ENCODE results near the gene RPA1. TPM values are rescaled to one million over a fixed set of nuclear protein-coding genes. Genes with fewer than 3 reads are reported as not detected.

The RPA1 gene
- total RNA-seq, 1 experiment from 2014 or later, result 60.3 TPM

DNA sequence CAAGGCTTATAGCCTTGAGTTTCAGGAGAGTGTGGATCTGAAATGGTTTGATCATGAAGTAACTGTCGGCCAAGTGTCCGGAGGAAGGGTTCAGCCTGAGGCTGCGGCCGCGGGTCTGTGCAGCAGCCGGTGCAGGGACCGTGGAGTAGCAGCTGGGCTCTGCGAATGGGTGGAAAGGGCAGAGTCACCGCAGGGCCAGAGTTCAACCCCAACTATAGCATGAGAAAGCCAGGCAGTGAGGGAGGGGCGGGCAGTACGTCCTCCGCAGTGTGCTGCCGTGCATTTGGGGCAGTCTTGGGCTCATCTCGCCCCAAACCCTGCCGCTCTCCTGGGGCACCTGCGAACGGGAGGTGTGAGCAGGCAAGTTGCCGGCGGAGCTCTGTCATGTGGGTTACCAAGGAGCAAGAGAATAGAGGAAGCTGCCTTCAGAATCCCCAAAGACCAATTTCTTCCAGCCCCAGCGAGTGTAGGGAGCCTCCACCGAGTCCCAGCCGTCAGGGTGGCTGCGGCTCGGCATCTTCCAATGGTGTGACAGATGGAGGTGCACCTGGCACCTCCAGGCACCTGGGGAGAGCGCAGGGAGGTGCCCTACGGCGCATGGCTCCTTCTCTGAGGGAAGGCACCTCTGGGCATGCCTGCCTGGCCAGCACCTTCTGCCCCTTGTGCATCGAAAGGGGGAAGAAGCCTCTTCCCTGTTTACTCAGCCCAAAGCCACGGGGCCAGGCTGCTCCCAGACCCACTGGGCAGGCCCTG is 87.3 kb downstream of the RPA1 start:
- Mint-ChIP-seq H3K36me3 (ENCODE audit: insufficient read depth, unreplicated experiment) (peaks cover 6% of the 10 kb centered on the region), H3K27me3 (ENCODE audit: insufficient read depth, unreplicated experiment) (peaks cover 19% of the 10 kb centered on the region), H3K9me3 (ENCODE audit: unreplicated experiment) (no peaks in the 10 kb centered on the region), H3K4me3 (ENCODE audit: unreplicated experiment) (no peak overlapping the region), H3K27ac (ENCODE audit: low read depth, unreplicated experiment) (no peak overlapping the region), H3K4me1 (ENCODE audit: insufficient read depth, unreplicated experiment) (no peaks in the 10 kb centered on the region)
- CTCF ChIA-PET, result interaction anchor here (0.8 to 1.1 kb wide), 2 partner anchors 35 to 57 kb away, joined by 4 to 6 read pairs; no protein-coding TSS in a partner anchor
- BruUV-seq (replicated peaks), result no TSS peak
- TF ChIP-seq, protein P1, sequence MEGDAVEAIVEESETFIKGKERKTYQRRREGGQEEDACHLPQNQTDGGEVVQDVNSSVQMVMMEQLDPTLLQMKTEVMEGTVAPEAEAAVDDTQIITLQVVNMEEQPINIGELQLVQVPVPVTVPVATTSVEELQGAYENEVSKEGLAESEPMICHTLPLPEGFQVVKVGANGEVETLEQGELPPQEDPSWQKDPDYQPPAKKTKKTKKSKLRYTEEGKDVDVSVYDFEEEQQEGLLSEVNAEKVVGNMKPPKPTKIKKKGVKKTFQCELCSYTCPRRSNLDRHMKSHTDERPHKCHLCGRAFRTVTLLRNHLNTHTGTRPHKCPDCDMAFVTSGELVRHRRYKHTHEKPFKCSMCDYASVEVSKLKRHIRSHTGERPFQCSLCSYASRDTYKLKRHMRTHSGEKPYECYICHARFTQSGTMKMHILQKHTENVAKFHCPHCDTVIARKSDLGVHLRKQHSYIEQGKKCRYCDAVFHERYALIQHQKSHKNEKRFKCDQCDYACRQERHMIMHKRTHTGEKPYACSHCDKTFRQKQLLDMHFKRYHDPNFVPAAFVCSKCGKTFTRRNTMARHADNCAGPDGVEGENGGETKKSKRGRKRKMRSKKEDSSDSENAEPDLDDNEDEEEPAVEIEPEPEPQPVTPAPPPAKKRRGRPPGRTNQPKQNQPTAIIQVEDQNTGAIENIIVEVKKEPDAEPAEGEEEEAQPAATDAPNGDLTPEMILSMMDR (IDR thresholded peaks at IDR 0.05; ENCODE audit: unreplicated experiment), result no peak
- DNase-seq (ENCODE audit: unreplicated experiment), result no peak
- POLR2A ChIA-PET, result no interaction called here
- intact Hi-C loops (cut with micrococcal nuclease), result no loop called here

GRCh38 chr17:1918346-1919162 is 88.7 kb downstream of the RPA1 start:
- TF ChIP-seq, protein P1 (IDR thresholded peaks at IDR 0.05; ENCODE audit: unreplicated experiment), result no peak
- intact Hi-C loops (cut with micrococcal nuclease), result no loop called here
- peaks cover 6% of the 10 kb centered on the region for H3K36me3 Mint-ChIP-seq (ENCODE audit: insufficient read depth, unreplicated experiment)
- H3K27ac Mint-ChIP-seq (ENCODE audit: low read depth, unreplicated experiment), result no peak overlapping the region
- ChIA-PET CTCF (interaction anchor here (0.8 to 1.2 kb wide), 3 partner anchors 10 to 136 kb away, joined by 3 to 5 read pairs (median 4); partner anchors contain the start of gene RTN4RL1), POLR2A (interaction anchor here (0.8 to 0.9 kb wide), 2 partner anchors 23 to 107 kb away, joined by 3 read pairs; no protein-coding TSS in a partner anchor)
- BruUV-seq (replicated peaks), result no TSS peak
- no peak for DNase-seq (ENCODE audit: unreplicated experiment)
- H3K27me3 Mint-ChIP-seq (ENCODE audit: insufficient read depth, unreplicated experiment), result peaks cover 13% of the 10 kb centered on the region
- H3K4me1 Mint-ChIP-seq (ENCODE audit: insufficient read depth, unreplicated experiment), result no peaks in the 10 kb centered on the region
- H3K9me3 Mint-ChIP-seq (ENCODE audit: unreplicated experiment), result no peaks in the 10 kb centered on the region
- H3K4me3 Mint-ChIP-seq (ENCODE audit: unreplicated experiment), result no peak overlapping the region

DNA sequence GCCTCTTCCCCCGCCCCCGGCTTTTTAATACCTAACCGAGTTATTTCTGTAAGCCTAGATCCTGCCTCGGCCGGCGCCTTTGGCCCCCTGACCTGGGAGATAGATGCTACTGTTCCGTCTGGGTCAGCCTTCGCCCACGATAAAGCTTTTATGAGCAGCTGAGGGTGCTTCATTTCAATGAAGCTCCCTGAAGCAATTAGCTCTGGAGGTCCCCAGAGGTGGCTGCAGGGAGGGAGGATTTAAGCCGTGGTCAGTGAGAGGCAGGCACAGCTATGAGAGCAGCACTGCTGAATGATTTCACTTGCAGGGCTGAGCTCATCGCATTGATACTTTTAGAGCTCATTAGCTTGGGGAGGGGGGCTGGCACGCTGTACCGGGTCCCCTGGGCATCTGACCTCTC is 89.4 kb downstream of the RPA1 start:
- DNase-seq (ENCODE audit: unreplicated experiment), result no peak
- no TSS peak for BruUV-seq (replicated peaks)
- Mint-ChIP-seq H3K27me3 (ENCODE audit: insufficient read depth, unreplicated experiment) (peaks cover 13% of the 10 kb centered on the region), H3K4me1 (ENCODE audit: insufficient read depth, unreplicated experiment) (no peaks in the 10 kb centered on the region), H3K27ac (ENCODE audit: low read depth, unreplicated experiment) (no peak overlapping the region), H3K9me3 (ENCODE audit: unreplicated experiment) (no peaks in the 10 kb centered on the region), H3K36me3 (ENCODE audit: insufficient read depth, unreplicated experiment) (peaks cover 6% of the 10 kb centered on the region), H3K4me3 (ENCODE audit: unreplicated experiment) (no peak overlapping the region)
- ChIA-PET POLR2A (interaction anchor here (0.8 to 0.9 kb wide), 2 partner anchors 24 to 107 kb away, joined by 3 read pairs; no protein-coding TSS in a partner anchor), CTCF (interaction anchor here (0.8 to 1.2 kb wide), 3 partner anchors 10 to 135 kb away, joined by 3 to 5 read pairs (median 4); partner anchors contain the start of gene RTN4RL1)
- intact Hi-C loops (cut with micrococcal nuclease), result no loop called here
- TF ChIP-seq, protein P1 (IDR thresholded peaks at IDR 0.05; ENCODE audit: unreplicated experiment), result no peak

DNA sequence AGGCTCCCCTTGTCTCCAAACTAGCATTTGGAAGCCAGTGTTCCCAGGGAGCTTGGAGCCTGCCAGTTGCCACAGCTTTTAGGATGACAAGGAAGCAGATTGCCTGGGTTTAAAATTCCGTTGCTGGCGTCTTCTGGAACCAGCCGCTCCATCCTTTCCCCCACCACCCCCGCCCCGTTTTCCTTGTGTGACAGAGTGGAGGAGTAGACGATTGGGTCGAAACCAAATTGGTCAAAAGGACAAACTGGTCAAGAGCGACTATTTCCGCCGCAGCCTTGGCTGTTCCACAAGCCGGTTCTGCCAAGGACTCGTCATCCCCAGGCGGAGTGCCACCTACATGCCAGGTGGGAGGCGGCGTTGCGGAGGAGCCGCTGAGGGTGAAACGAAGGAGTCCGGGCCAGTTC is 91.1 kb downstream of the RPA1 start:
- intact Hi-C loops (cut with micrococcal nuclease), result no loop called here
- H3K9me3 Mint-ChIP-seq (ENCODE audit: unreplicated experiment), result no peaks in the 10 kb centered on the region
- BruUV-seq (replicated peaks), result no TSS peak

More for the DNA sequence above, 91.1 kb downstream of the RPA1 start:
- ChIA-PET CTCF (no interaction called here), POLR2A (no interaction called here)
- Mint-ChIP-seq H3K4me1 (ENCODE audit: insufficient read depth, unreplicated experiment) (no peaks in the 10 kb centered on the region), H3K4me3 (ENCODE audit: unreplicated experiment) (no peak overlapping the region), H3K27ac (ENCODE audit: low read depth, unreplicated experiment) (no peak overlapping the region), H3K36me3 (ENCODE audit: insufficient read depth, unreplicated experiment) (peaks cover 6% of the 10 kb centered on the region), H3K27me3 (ENCODE audit: insufficient read depth, unreplicated experiment) (peaks cover 8% of the 10 kb centered on the region)
- no peak for DNase-seq (ENCODE audit: unreplicated experiment)
- TF ChIP-seq, protein P1 (IDR thresholded peaks at IDR 0.05; ENCODE audit: unreplicated experiment), result no peak
